Osteocyte (in vitro differentiated cells): Measurements from ENCODE around the gene RIC3. TPM values are rescaled to one million over a fixed set of nuclear protein-coding genes. Genes with fewer than 3 reads are reported as not detected.

ENCODE experiments used
- DNase-seq: peaks from one replicate; pipeline ENCODE4 v3.0.0; 2021; ENCODE audit warnings: mixed read lengths; ENCODE audit not compliant: unreplicated experiment; ENCODE audit errors: extremely low spot score
- H3K27ac Mint-ChIP-seq: one replicate; pipeline ENCODE4 v1.8.0; 2021; ENCODE audit warnings: mild to moderate bottlenecking, mixed read lengths; ENCODE audit not compliant: unreplicated experiment
- H3K27me3 Mint-ChIP-seq: one replicate; pipeline ENCODE4 v1.8.0; 2021; ENCODE audit warnings: mixed read lengths; ENCODE audit not compliant: unreplicated experiment
- H3K36me3 Mint-ChIP-seq: one replicate; pipeline ENCODE4 v1.8.0; 2021; ENCODE audit warnings: mixed read lengths; ENCODE audit not compliant: unreplicated experiment
- H3K4me1 Mint-ChIP-seq: one replicate; pipeline ENCODE4 v1.8.0; 2021; ENCODE audit warnings: mixed read lengths; ENCODE audit not compliant: unreplicated experiment
- H3K4me3 Mint-ChIP-seq: one replicate; pipeline ENCODE4 v1.8.0; 2021; ENCODE audit warnings: mild to moderate bottlenecking, moderate library complexity, mixed read lengths; ENCODE audit not compliant: unreplicated experiment
- H3K9me3 Mint-ChIP-seq: one replicate; pipeline ENCODE4 v1.8.0; 2021; ENCODE audit warnings: mixed read lengths; ENCODE audit not compliant: unreplicated experiment
- total RNA-seq: library from RNA; stranded (reverse); gene quantifications from 2 replicates; pipeline ENCODE4 v1.2.1, GENCODE V29; 2021
- TF ChIP-seq, protein P1 (sequence below): fragments of 200-600 bp; sonication (generic); IDR thresholded peaks from 2 replicates; pipeline ENCODE4 v1.5.0; 2021; ENCODE audit warnings: antibody characterized with exemption, mild to moderate bottlenecking, moderate library complexity

The RIC3 gene
- total RNA-seq, 1 donor from 2014 or later = not detected

DNA sequence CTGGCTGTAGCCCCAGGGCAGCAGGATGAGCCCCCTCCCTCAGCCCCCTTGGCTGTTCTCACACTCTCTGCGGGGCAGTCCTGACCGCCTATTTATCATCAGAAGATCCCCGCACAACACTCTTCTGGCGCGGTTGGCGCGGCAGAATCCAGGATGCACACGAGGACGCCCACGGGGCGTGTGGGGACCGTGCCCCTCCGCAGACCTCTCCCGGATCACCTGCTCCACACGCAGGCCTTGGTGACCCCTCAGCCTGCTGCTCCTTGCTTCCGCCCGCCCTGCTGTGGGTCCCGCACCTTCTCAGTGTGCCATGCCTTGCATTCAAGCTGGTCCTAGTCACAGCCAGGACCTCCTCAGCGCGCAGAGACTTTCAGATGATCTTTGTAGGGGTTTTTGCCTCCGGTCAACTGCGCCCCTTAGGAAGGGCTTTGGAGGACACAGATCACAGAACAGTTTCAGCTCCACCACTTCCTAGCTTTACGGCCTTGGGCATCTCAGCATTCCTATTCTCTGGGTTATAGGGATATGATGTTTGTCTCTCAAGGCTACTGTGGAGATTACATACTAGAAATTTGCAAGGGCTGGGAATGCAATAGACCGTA is 88.7 kb downstream of the RIC3 start:
- H3K4me1 Mint-ChIP-seq = peaks cover 16% of the 10 kb centered on the region
- H3K27me3 Mint-ChIP-seq = peaks cover 16% of the 10 kb centered on the region
- H3K27ac Mint-ChIP-seq = no peak overlapping the region
- H3K4me3 Mint-ChIP-seq = peak overlapping the region; percentile 74
- no peaks in the 10 kb centered on the region for H3K9me3 Mint-ChIP-seq
- DNase-seq = no peak
- TF ChIP-seq, protein P1, sequence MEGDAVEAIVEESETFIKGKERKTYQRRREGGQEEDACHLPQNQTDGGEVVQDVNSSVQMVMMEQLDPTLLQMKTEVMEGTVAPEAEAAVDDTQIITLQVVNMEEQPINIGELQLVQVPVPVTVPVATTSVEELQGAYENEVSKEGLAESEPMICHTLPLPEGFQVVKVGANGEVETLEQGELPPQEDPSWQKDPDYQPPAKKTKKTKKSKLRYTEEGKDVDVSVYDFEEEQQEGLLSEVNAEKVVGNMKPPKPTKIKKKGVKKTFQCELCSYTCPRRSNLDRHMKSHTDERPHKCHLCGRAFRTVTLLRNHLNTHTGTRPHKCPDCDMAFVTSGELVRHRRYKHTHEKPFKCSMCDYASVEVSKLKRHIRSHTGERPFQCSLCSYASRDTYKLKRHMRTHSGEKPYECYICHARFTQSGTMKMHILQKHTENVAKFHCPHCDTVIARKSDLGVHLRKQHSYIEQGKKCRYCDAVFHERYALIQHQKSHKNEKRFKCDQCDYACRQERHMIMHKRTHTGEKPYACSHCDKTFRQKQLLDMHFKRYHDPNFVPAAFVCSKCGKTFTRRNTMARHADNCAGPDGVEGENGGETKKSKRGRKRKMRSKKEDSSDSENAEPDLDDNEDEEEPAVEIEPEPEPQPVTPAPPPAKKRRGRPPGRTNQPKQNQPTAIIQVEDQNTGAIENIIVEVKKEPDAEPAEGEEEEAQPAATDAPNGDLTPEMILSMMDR = no peak
- no peaks in the 10 kb centered on the region for H3K36me3 Mint-ChIP-seq

DNA sequence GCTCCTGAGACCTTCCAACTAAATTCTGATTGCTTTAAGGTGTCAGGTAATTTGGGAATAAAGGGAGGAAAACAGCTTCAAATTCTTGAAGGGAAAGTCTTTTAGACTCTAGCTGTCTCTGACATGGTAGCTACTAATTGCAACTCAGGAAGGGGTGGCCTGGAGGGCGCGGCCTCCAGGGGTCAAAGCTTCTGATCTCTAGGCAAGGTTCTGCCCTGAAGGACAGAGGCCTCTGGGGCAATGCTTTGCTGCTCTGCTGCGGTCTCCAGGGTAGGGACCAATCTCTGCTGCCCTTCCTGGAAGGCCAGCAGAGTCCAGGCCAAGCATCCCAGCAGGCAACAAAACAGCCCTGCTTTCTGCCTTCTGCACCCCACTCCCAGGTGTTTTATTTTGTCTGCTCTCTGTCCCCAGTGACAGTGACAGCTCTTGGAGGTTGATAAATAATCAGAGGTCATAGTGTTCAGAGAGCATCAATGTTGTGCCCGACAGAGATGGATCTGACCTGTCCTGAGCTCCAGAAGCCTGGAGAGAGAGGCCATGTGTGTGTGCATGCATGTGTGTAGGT is 89.6 kb downstream of the RIC3 start:
- no peak overlapping the region for H3K27ac Mint-ChIP-seq
- TF ChIP-seq, protein P1 = no peak
- H3K27me3 Mint-ChIP-seq = peaks cover 18% of the 10 kb centered on the region
- H3K4me1 Mint-ChIP-seq = peaks cover 16% of the 10 kb centered on the region
- H3K9me3 Mint-ChIP-seq = no peaks in the 10 kb centered on the region
- no peak for DNase-seq
- H3K4me3 Mint-ChIP-seq = no peak overlapping the region
- H3K36me3 Mint-ChIP-seq = no peaks in the 10 kb centered on the region

DNA sequence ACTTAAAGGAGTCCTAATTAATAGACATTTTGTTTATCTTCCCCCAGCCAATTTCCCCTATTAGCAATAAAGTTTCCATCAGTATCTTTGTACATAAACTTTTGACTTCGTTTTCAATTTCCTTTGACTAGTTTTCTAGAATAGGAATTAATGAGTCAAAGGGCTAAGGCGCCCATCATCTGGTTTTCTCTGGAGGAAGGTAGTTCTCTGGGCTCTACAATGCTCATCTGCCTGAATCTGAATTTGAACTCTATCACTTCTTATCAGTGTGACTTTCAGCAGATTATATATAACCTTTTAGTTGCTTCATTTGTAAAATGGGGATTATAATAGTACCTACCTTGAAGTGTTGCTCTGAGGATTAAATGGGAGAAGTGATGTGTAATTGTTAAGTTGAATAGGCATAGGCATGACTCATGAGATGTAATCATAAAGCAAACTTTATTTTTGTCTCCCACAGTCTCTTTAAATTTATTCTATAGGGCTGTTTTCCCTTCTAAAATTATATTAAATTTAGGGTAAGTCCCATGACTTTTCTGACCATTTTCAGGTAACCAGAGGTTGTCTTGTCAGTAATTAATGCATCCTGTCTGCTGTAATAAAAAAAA is 93.6 kb downstream of the RIC3 start:
- TF ChIP-seq, protein P1 = no peak
- no peak overlapping the region for H3K27ac Mint-ChIP-seq
- no peaks in the 10 kb centered on the region for H3K4me1 Mint-ChIP-seq
- no peaks in the 10 kb centered on the region for H3K36me3 Mint-ChIP-seq
- H3K4me3 Mint-ChIP-seq = no peak overlapping the region
- H3K9me3 Mint-ChIP-seq = no peaks in the 10 kb centered on the region
- DNase-seq = no peak
- H3K27me3 Mint-ChIP-seq = peaks cover 45% of the 10 kb centered on the region

DNA sequence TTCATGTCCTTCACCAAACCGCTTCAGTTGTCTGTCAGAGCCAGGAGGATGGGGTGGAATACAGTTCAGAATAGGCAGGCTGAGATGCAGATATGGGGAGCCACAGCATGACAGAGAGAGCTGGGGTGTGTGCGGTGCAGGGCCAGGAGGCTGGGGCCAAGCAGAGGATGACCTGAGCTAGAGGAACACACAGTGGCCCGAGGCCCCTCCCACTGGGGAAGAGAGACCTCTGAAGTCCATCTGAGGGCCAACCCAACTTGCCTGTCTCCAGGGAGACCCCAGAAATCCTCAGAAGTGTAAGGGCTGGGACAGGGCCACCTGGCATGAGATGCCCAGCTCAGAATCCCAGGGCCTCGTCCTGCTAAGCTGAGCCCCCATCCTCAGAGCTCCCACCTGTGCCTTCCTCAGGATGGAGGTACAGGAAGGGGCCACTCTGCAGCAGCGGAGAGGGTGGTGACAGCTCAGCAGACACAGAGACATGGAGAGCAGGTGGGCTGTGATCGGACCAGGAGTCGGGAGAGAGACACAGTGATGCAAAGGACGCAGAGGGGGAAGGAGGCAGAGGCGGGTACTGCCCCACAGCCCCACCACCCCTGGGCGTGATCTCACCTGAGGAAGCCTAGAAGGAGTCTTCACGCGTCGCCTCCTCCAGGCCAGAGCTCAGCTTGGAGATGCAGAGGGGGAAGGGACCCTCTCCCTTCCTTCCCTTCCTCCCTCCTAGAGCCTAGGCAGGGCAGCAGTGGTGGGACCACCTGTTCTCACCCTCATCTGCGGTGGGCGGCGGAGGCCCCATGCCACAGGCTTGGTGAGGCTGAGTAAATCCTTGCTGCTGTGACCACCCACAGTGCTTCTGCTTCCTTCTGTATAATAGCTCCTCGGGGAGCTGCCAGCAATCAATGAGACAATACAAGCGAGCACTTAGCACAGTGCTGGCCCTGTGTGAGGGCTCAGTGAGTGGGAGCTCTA is 96.9 kb downstream of the RIC3 start:
- Mint-ChIP-seq H3K27me3 (peaks cover 47% of the 10 kb centered on the region), H3K9me3 (no peaks in the 10 kb centered on the region), H3K4me3 (no peak overlapping the region), H3K36me3 (no peaks in the 10 kb centered on the region), H3K4me1 (peaks cover 14% of the 10 kb centered on the region), H3K27ac (no peak overlapping the region)
- no peak for DNase-seq
- TF ChIP-seq, protein P1 = no peak
